GM10266 (cell line): Measurements from ENCODE around the gene AMPD2.
"Not testable (repeated sequence)": the region's sequence is repeated elsewhere in the genome, so short reads cannot be mapped to it uniquely, and the experiment has no call there.

Source experiments
- DNase-seq: peaks from one replicate; pipeline ENCODE4 v3.0.0; 2012; ENCODE audit errors: extremely low spot score
- TF ChIP-seq, protein P1 (sequence below): IDR thresholded peaks from 2 replicates; pipeline ENCODE4 v1.5.1; 2012; ENCODE audit warnings: mild to moderate bottlenecking, low read depth; ENCODE audit not compliant: control insufficient read depth, insufficient read depth; ENCODE audit errors: missing control alignments

AMPD2 gene

DNA sequence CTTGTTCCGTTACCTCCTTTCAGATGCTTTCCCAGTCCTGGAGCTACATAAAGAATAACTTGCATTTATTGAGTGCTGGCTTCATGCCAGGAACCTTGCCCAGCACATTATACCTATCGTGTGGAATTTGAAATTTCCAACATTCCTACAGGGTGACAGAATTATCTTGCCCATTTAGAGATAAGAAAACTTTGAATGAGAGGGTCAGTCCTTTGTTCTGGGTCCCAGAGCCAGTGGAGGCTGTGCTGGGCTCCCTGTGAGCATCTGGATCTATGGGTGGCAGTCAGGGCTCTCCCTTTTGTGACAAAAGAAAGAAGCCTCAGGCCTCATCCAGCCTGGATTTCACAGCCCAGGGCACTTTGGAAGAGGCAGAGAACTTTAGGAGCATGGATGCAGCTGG lies 39.5 kb downstream of the AMPD2 start:
- no peak for DNase-seq

DNA sequence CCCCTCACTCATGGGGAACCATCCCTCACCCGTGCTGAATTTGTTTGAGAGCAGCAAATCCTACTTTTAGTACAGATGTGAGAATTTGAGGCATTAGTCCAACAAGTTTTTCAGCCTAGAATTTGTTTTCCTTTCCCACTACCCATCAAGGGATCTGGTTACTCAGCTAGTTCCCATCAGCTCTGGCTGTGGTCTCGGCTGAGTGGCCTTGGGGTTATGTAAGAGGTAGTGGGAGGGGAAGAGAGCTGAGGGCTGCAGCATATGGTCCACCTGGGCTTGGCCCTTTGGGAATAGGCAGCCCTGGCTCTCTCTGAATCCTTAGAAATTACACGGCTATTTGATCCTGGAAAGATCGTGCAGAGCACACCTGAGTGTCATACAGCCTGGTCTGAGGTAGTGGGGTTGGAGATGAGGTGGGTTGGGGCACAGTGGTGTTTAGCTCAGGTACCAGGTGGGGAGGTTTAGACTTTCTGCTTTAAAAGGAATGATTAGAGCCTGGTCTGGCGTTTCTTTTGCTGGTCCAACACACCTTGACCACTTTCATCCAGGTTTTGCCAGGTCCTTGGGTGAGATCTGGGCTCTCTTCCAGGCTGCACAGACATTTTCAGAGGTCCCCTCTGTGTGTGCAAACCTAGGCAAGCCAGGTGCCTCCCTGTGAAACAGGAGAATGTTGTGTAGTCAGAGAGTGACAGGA lies 40.5 kb downstream of the AMPD2 start:
- TF ChIP-seq, protein P1, sequence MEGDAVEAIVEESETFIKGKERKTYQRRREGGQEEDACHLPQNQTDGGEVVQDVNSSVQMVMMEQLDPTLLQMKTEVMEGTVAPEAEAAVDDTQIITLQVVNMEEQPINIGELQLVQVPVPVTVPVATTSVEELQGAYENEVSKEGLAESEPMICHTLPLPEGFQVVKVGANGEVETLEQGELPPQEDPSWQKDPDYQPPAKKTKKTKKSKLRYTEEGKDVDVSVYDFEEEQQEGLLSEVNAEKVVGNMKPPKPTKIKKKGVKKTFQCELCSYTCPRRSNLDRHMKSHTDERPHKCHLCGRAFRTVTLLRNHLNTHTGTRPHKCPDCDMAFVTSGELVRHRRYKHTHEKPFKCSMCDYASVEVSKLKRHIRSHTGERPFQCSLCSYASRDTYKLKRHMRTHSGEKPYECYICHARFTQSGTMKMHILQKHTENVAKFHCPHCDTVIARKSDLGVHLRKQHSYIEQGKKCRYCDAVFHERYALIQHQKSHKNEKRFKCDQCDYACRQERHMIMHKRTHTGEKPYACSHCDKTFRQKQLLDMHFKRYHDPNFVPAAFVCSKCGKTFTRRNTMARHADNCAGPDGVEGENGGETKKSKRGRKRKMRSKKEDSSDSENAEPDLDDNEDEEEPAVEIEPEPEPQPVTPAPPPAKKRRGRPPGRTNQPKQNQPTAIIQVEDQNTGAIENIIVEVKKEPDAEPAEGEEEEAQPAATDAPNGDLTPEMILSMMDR = no peak
- no peak for DNase-seq

More for the DNA sequence above, 39.5 kb downstream of the AMPD2 start:
- TF ChIP-seq, protein P1 = no peak

DNA sequence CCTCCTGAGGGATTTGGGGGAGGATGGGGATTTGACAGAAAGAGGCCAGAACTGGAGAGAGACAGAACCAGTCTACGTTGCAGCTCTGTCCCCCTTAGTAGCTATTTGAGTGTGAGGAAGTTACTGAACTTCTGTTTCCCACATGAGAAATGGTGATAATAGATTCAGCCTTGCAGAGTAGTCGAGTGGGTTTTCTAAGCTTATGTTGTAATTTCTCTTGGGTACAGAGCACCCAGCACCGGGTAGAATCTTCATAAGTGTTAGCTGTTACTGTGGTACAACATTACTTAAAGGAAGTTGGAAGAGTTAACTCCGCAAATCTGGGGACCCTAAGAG lies 41.0 kb downstream of the AMPD2 start:
- not testable (repeated sequence) for DNase-seq

DNA sequence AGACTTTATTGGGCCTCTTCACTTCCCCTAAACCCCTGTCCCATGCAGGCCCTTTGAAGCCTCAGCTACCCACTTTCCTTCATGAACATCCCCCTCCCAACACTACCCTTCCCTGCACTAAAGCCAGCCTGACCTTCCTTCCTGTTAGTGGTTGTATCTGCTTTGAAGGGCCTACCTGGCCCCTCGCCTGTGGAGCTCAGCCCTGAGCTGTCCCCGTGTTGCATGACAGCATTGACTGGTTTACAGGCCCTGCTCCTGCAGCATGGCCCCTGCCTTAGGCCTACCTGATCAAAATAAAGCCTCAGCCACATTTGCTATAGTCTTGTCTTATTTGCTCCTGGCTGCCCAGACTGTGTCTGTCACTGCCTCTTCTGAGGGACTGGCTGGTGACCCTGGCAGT lies 41.8 kb downstream of the AMPD2 start:
- TF ChIP-seq, protein P1 = no peak
- DNase-seq = no peak

DNA sequence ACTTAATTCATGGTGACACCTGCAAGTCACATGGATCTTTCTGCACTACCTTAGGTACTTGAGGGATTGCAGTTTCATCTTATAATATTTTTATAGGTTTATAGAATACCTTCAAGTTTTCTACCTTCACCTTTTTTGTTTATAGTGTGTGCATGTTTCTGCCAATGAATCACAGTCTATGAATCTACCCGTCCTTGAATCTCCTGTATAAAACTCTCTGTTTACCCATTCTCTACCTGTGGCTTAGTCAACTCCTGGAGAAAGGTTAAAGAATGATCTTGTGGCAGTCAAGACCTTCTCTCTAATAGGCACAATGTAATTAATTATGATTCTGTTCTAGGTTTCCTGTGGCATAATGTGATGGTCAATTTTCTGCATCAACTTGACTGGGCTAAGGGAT lies 45.0 kb downstream of the AMPD2 start:
- TF ChIP-seq, protein P1 = no peak

DNA sequence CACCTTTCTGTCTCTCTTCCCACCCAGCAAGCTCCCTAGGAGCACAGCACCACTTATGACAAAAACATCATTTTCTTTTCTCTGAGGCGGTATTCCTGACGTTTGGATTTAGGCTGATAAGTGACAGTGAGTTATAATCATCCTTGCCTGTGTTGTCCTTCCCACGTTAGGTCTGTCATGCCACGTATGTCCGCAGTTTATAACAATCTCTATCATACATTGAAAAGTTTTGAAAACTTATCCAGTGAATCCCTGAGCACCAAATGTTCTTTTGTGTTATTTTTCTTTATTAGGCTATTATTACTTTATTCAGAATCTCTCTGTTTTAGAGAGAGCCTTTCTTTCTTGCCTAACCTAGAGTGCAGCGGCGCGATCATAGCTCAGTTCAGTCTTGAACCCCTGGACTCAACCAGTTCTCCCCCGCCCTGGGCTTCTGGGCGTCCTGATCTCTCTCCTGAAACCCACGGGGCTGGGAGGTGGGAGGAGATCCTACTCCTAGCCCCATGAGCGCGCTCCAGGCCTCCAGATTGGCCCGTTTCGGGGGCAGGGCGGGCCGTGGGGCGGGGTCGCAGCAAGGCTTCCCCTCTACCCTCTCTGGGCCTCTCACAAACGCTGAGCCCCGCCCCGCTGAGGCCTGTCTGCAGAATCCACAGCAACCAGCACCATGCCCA lies 48.0 kb downstream of the AMPD2 start, which contains the start of gene GSTM2:
Gene GSTM2 (plus strand): TSS at position 606 of the 671 bp plus-strand sequence. CDS start 59 bp downstream, at position 665.
- DNase-seq = peak; percentile 84
- TF ChIP-seq, protein P1 = no peak

More for the DNA sequence above, 45.0 kb downstream of the AMPD2 start:
- DNase-seq = peak; percentile 0

DNA sequence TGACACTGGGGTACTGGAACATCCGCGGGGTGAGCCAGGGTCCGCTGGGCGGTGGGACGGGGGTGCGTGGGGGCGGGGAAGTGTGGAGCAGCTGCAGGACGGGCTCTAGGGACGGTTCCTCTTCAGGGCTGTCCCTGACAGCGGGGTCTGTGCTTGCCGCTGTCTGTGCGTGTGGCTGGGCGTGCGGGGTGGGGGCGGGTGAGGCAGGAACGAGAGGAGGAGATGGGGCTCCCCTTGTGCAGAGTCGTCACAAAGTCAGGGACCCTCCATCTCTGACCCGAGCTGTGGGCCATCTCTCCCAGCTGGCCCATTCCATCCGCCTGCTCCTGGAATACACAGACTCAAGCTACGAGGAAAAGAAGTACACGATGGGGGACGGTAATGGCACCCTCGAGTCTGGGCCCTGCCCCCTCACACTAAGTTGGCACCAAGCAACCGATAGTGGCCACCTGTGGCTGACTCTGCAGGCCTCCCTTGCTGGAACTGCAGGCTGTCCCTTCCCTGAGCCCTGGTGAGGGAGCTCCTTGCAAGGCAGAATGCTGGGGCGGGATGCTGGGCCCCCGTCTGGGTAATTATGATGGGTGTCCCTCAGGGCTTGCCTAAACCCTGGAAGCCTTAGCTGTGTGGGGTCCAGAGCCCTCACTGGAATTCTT lies 48.6 kb downstream of the AMPD2 start:
- peak; percentile 3 for DNase-seq
- TF ChIP-seq, protein P1 = no peak
